Measurements from ENCODE around the gene ESF1.

DNA sequence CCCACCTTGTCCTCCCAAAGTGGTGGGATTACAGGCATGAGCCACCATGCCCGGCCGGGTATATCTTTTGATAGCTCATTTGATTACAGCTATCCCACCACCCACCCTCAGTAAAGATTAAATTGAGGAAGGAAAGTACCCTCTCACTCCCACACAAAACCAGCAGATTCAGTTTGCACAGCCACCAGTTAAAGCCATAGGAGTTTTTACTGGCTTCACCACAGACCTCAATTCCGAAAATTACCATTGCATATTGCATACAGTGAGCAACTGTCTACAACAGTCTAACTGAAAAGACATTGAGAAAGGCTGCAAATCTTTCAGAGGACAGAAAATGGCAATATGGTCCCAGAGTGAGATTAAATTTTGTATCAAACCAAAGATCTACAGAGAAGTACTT is 34.9 kb downstream of the ESF1 start:
- TF ChIP-seq NFIC (IDR thresholded peaks at IDR 0.05) (no peak), HMG20B (CRISPR knock-in tag; IDR thresholded peaks at IDR 0.05) (no peak)

Data from K562 (cell line).